MCF 10A (cell line): ENCODE measurements around the gene CNPY4. TPM values are rescaled to one million over a fixed set of nuclear protein-coding genes. Genes with fewer than 3 reads are reported as not detected.
A peak's percentile ranks its signal among the peaks of the same experiment; 100 is the strongest.

Experiments
- BruUV-seq: library from RNA; stranded (reverse); fragments of 400-500 nt; replicated peaks from 2 replicates; lab custom pipeline; 2021; lab: Mats Ljungman, UMichigan
- CTCF ChIA-PET: fragments of 300-600 bp; sonication (Branson Sonifier 250); formaldehyde crosslinking; extraction: SDS; loops from one replicate; lab custom pipeline; 2021; ENCODE audit warnings: antibody characterized with exemption, inconsistent platforms; lab: Yijun Ruan, JAX
- POLR2A ChIA-PET: fragments of 300-600, 350-650 bp; sonication (Branson Sonifier 250); formaldehyde crosslinking; extraction: SDS; loops from one replicate; lab custom pipeline; 2020; ENCODE audit warnings: antibody characterized with exemption, inconsistent platforms; lab: Yijun Ruan, JAX
- DNase-seq: peaks from one replicate; pipeline ENCODE4 v3.0.0-alpha.2; 2018; ENCODE audit not compliant: unreplicated experiment
- H3K27ac Mint-ChIP-seq: one replicate; pipeline ENCODE4 v1.8.0; 2022; ENCODE audit warnings: mild to moderate bottlenecking, low read depth, mixed read lengths; ENCODE audit not compliant: unreplicated experiment
- H3K27me3 Mint-ChIP-seq: one replicate; pipeline ENCODE4 v1.8.0; 2022; ENCODE audit warnings: mixed read lengths; ENCODE audit not compliant: insufficient read depth, unreplicated experiment
- H3K36me3 Mint-ChIP-seq: one replicate; pipeline ENCODE4 v1.8.0; 2022; ENCODE audit warnings: mild to moderate bottlenecking, moderate library complexity, mixed read lengths; ENCODE audit not compliant: insufficient read depth, unreplicated experiment
- H3K4me1 Mint-ChIP-seq: one replicate; pipeline ENCODE4 v1.8.0; 2022; ENCODE audit warnings: mixed read lengths; ENCODE audit not compliant: insufficient read depth, unreplicated experiment
- H3K4me3 Mint-ChIP-seq: one replicate; pipeline ENCODE4 v1.8.0; 2022; ENCODE audit warnings: mild to moderate bottlenecking, moderate library complexity, mixed read lengths; ENCODE audit not compliant: unreplicated experiment
- H3K9me3 Mint-ChIP-seq: one replicate; pipeline ENCODE4 v1.8.0; 2022; ENCODE audit warnings: mixed read lengths; ENCODE audit not compliant: unreplicated experiment
- CTCF ChIP-seq: fragments of 200-600 bp; IDR thresholded peaks from one replicate; pipeline ENCODE4 v1.8.0; 2022; ENCODE audit warnings: antibody characterized with exemption, mild to moderate bottlenecking; ENCODE audit not compliant: unreplicated experiment
- intact Hi-C: fragments of 100-400 bp; cut with micrococcal nuclease; formaldehyde crosslinking; loops from 2 replicates; pipeline ENCODE4 v1.14.1; 2022
- total RNA-seq: library from RNA; stranded (reverse); gene quantifications from 2 replicates; pipeline ENCODE4 v1.2.3, GENCODE V29; 2022

CNPY4 gene
- total RNA-seq, 1 experiment from 2014 or later, result 2.9 TPM

- peaks cover 96% of the 10 kb centered on the region for H3K36me3 Mint-ChIP-seq
- CTCF ChIA-PET, result interaction anchor here (0.6 to 0.9 kb wide), 2 partner anchors 13 to 580 kb away, joined by 3 to 4 read pairs; no protein-coding TSS in a partner anchor
- H3K9me3 Mint-ChIP-seq, result no peaks in the 10 kb centered on the region
- peaks cover 30% of the 10 kb centered on the region for H3K4me1 Mint-ChIP-seq
- BruUV-seq, result no TSS peak
- POLR2A ChIA-PET, result interaction anchor here (0.6 to 1.1 kb wide), 3 partner anchors 28 to 177 kb away, joined by 3 to 4 read pairs (median 3); no protein-coding TSS in a partner anchor
- no peak for DNase-seq
- no peaks in the 10 kb centered on the region for H3K27me3 Mint-ChIP-seq
- TF ChIP-seq CTCF, result no peak
- H3K4me3 Mint-ChIP-seq, result no peak overlapping the region
- intact Hi-C loops, result no loop called here
- peak overlapping the region; percentile 54 for H3K27ac Mint-ChIP-seq
Observed at GRCh38 chr7:100095289-100095688, 24.1 kb upstream of the CNPY4 start.

GRCh38 chr7:100095704-100096103, 23.7 kb upstream of the CNPY4 start:
- no peaks in the 10 kb centered on the region for H3K9me3 Mint-ChIP-seq
- CTCF ChIA-PET, result interaction anchor here (0.9 to 1.1 kb wide), 2 partner anchors 13 to 104 kb away, joined by 3 to 4 read pairs; no protein-coding TSS in a partner anchor
- BruUV-seq, result no TSS peak
- intact Hi-C loops, result no loop called here
- TF ChIP-seq CTCF, result no peak
- H3K36me3 Mint-ChIP-seq, result peaks cover 96% of the 10 kb centered on the region
- POLR2A ChIA-PET, result interaction anchor here (0.5 to 1.1 kb wide), 3 partner anchors 58 to 177 kb away, joined by 3 to 4 read pairs (median 3); no protein-coding TSS in a partner anchor
- no peaks in the 10 kb centered on the region for H3K27me3 Mint-ChIP-seq
- H3K4me1 Mint-ChIP-seq, result peaks cover 28% of the 10 kb centered on the region
- H3K4me3 Mint-ChIP-seq, result no peak overlapping the region
- peak overlapping the region; percentile 54 for H3K27ac Mint-ChIP-seq
- no peak for DNase-seq

- intact Hi-C loops, result no loop called here
- H3K36me3 Mint-ChIP-seq, result peaks cover 80% of the 10 kb centered on the region
- ChIA-PET CTCF (no interaction called here), POLR2A (interaction anchor here (1.0 to 4.3 kb wide), 3 partner anchors 9 to 84 kb away, joined by 3 to 92 read pairs (median 12); partner anchors contain the start of genes COPS6, ZKSCAN1 and ZSCAN21)
- H3K27me3 Mint-ChIP-seq, result no peaks in the 10 kb centered on the region
- TF ChIP-seq CTCF, result no peak
- DNase-seq, result no peak
- no peaks in the 10 kb centered on the region for H3K9me3 Mint-ChIP-seq
- peaks cover 32% of the 10 kb centered on the region for H3K4me1 Mint-ChIP-seq
- no TSS peak for BruUV-seq
- H3K27ac Mint-ChIP-seq, result no peak overlapping the region
- H3K4me3 Mint-ChIP-seq, result peak overlapping the region; percentile 98
Observed at GRCh38 chr7:100098913-100099312, 20.5 kb upstream of the CNPY4 start.

GRCh38 chr7:100099452-100099851, 20.0 kb upstream of the CNPY4 start:
- H3K36me3 Mint-ChIP-seq, result peaks cover 83% of the 10 kb centered on the region
- POLR2A ChIA-PET, result interaction anchor here (0.6 to 4.3 kb wide), 8 partner anchors 10 to 594 kb away, joined by 3 to 92 read pairs (median 10); partner anchors contain the start of genes COPS6, LAMTOR4, MBLAC1 and ZKSCAN1
- DNase-seq, result no peak
- CTCF ChIA-PET, result no interaction called here
- H3K27me3 Mint-ChIP-seq, result no peaks in the 10 kb centered on the region
- intact Hi-C loops, result no loop called here
- BruUV-seq, result no TSS peak
- no peak for TF ChIP-seq CTCF
- no peaks in the 10 kb centered on the region for H3K9me3 Mint-ChIP-seq
- H3K4me3 Mint-ChIP-seq, result peak overlapping the region; percentile 98
- H3K27ac Mint-ChIP-seq, result peak overlapping the region; percentile 99
- peaks cover 32% of the 10 kb centered on the region for H3K4me1 Mint-ChIP-seq
